ENCODE measurements around the gene TTBK2.
"Not testable (repeated sequence)": the region's sequence is repeated elsewhere in the genome, so short reads cannot be mapped to it uniquely, and the experiment has no call there.

The TTBK2 gene

DNA sequence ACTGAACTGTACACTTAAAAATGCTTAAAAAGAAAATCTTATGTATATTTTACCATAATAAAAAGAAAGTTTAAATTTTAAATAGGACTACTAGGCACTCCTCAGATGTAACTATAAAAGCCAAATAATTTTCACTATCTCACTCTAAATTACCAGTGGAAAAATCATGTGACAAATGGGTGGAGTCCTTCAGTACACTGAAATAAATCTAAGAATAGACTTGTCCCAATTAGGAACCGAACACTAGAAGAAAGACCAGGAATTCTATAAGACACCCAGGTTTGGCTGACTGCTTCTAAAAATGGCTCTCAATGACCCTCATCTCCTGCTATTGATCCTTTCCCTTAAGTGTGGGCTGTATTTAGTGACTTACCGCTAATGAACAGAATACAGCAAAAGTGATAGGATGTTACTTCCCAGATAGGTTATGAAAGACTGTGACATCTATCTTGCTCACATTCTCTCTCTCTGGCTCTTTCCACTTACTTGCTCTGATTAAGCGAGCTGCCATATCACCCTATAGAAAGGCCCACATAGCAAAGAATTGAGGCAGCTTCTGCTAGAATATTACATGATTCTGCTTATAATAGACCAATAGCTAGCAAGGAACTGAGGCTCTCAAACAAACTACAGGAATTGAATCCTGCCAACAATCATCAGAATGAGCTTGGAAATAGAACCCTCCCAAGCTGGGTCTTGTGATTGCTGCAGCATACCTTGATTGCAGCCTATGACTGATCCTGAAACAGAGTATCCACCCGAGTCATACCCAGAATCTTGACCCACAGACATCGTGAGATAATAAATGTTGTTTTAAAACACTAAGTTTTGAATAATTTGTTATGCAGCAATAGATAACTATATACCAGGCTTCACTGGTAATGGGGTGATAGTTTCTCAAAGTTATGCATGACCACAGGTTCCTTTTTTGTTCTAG lies 16.9 kb downstream of the TTBK2 start:
- DNase-seq = no peak

DNA sequence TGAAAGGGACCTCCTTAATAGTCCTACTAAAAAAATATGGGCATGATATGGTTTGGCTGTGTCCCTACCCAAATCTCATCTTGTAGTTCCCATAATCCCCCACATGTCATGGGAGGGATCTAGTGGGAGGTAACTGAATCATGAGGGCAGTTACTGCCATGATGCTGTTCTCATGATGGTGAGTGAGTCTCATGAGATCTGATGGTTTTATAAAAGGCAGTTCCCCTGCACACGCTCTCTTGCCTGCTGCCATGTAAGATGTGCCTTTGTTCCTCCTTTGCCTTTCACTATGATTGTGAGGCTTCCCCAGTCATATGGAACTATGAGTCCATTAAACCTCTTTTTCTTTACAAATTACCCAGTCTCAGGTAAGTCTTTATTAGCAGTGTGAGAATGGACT lies 26.7 kb downstream of the TTBK2 start:
- not testable (repeated sequence) for DNase-seq

DNA sequence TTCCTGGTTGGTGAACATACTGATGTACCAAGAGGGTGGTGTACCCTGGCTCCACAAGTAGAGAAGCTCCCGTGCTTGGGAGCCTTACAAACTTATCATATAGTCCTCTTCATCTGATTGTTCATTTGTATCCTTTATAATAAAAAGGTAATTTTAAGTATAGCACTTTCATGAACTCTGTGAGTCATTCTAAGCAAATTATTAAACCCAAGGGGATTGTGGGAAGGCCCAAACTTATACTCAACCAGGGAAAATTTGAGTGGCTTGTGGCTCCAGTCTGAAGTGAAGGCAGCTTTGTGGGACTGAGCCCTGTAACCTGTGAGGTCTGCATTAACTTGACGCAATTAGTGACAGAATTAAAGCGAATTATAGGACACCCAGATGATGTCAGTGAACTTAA lies 29.0 kb downstream of the TTBK2 start:
- no peak for DNase-seq

DNA sequence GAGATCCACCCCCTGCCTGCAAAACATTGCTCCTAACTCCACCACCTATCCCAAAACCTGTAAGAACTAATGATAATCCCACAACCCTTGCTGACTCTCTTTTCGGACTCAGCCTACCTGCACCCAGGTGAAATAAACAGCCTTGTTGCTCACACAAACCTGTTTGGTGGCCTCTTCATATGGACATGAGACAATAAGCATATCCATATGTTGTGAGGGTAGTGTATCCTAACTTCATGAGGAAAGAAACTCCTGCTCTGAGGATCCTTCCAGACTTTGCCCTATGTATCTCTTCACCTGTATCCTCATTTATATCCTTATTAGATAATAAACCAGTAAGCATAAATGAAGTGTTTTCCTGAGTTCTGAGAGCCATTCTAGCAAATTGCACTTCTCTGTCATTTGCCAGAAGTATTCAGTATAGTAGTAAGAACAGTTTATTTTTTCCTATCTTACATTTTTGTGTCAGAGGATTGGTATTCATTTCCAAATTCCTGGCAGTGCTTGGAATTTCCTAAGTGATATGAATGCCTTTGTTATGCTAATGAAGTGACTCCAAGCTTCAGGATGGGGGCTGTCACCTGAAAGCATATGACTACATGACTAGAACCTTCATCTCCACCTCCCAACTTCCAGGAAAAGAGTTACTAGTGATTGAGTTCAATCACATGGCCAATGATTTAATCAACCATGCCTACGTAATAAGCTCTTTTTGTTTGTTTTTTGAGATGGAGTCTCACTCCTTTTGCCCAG lies 30.2 kb downstream of the TTBK2 start:
- no peak for DNase-seq

DNA sequence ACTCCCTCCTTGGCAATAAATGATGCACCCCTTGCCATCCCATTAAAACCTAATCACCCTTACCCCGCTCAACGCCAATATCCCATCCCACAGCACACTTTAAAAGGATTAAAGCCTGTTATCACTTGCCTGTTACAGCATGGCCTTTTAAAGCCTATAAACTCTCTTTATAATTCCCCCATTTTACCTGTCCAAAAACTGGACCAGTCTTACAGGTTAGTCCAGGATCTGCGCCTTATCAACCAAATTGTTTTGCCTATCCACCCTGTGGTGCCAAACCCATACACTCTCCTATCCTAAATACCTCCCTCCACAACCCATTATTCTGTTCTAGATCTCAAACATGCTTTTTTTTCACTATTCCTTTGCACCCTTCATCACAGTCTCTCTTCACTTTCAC lies 33.2 kb downstream of the TTBK2 start:
- DNase-seq = not testable (repeated sequence)

DNA sequence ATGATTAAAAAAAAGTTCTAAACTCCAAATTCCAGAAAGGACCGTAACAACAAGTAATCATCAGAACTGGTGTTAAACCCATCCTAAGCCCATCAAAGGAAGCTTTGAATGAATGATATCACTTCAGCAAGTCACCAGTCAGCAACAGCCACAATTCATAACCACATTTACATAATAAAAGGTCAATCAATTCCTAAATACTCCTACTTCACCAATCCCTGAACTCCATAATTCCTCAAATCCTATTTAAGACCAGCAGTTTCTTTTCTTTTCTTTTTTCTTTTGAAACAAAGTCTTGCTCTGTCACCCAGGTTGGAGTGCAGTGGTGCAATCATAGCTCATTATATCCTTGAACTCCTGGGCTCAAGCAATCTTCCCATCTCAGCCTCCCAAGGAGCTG lies 40.5 kb downstream of the TTBK2 start:
- no peak for DNase-seq

DNA sequence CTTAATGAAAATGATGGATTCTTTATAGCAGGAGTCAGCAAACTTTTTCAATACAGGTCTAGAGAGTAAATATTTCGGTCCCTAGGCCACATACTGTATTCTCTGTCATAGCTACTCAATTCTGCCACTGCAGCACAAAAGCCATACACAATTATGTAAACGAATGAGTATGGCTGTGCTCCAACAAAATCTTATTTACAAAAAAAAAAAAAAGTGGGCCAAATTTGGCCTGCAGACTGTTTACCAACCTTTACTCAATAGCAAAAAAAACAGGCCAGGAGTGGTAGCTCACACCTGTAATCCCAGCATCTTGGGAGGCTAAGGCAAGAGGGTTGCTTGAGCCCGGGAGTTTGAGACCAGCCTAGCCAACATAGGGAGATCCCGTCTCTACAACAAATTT lies 41.1 kb downstream of the TTBK2 start:
- DNase-seq = no peak

DNA sequence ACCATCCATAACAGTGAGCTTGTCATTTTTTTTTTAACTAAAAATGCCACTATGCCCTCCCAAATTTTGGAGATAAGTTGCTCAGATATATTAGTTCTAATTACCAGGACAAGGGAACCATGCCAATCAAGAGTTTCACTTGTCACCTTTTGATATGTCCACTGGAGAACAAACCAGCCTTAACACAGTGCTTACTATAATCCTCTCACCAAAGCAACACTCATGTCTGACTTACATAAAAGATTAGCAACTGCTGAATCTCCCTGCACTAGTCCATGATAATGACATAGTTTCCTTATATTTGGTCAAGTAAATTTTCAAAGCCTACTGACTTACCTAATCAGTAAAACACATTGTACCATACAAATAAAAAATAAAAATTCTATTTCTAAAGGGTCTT lies 44.4 kb downstream of the TTBK2 start:
- DNase-seq = no peak

DNA sequence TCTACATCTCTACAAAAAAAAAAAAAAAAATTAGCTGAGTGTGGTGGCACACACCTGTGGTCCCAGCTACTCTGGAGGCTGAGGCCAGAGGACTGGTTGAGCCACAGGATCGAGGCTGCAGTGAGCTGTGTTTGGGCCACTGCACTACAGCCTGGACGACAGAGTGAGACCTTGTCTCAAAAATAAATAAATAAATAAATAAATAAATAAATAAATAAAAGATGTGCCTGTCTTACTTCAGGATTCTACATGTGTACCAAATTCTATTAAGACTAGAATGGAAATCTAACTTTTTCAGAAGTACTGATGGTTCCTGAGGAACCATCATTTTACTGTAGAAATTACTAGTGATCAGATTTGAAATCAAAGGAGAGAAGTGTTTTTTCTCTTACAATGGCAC lies 51.9 kb downstream of the TTBK2 start:
- no peak for DNase-seq

DNA sequence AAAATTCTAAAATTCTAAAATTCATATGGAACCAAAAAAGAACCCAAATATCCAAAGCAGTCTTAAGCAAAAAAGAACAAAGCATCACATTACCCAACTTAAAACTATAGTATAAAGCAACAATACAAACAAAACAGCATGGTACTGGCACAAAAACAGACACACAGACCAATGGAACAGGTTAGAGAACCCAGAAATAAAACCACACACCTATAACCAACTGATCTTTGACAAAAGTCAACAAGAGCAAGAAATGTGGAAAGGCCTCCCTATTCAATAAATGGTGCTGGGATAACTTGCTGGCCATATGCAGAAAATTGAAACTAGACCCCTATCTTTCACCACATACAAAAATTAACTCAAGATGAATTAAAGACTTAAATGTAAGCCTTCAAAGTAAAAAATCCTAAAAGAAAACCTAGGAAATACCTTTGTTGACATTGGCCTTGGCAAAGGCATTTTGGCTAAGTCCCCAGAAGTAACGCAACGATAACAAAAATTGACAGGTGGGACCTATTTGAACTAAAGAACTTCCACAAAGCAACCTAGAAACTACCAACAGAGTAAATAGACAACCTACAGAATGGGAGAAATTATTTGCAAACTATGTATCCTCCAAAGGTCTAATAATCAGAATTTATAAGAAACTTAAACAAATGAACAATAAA lies 56.9 kb downstream of the TTBK2 start:
- no peak for DNase-seq

DNA sequence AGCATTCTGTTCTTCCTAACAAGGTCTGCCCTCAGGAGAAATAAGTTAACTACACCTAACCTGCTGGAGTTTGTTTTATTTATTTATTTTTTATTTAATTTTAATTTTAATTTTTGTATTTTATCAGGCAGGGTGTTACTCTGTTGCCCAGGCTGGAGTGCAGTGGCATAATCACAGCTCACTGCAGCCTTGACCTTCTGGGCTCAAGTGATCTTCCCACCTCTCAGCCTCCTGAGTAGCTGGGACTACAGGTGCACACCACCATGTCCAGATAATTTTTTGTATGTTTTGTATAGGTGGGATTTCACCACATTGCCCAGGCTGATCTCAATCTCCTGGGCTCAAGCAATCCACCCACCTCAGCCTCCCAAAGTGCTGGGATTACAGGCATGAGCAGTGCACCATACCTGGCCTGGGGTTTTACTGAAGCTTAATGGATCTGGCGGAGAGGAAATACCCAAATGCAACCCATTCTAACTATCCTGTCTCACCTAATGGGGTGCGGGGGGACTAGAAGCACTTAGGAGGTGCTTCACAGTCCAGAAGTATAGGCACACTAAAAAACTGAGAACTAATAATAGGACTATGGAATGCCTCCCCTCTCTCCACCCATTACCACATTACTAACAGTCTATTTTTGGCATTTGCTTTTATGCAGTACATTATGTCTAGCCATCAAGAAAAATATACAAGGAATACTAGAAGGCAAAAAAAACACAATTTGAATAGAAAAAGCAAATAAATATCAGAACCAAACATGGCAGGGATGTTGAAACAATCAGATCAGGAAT lies 61.4 kb downstream of the TTBK2 start:
- no peak for DNase-seq

DNA sequence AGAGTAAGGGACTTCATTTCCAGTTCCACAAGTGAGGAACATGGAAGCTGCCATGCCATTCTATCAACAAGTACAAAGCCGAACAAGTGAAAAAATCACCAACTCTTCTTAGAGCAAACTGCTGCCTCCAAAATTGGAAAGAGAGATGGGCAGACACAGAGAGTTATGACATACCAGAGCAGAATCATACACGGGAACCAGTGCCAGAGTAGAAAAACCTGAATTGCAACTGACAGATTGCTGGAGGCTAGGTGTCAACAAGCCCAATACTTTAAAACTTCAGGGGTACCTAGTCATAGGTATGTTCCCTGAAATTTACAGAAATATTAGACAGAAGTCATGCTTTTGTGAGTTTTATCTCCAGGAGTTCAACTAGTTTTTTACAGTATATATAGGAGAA lies 62.0 kb downstream of the TTBK2 start:
- DNase-seq = no peak

DNA sequence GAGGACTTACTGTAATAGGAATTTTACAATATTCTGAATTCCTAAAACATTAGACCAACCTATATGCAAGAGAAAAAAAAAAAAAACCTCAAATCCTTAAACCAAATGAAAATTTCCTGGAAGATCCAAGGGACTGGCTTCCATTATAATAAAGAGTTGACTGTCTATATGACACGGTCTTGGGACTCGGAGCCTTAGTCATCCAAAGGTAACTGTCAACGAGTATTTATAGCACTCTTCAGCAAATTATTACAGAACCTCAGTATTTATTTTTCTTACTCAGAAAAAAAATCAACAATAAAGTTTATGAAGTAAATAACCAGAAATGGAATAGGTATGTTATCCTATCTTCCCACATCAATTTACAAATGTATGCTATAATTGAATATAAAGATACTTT lies 66.0 kb downstream of the TTBK2 start:
- no peak for DNase-seq

DNA sequence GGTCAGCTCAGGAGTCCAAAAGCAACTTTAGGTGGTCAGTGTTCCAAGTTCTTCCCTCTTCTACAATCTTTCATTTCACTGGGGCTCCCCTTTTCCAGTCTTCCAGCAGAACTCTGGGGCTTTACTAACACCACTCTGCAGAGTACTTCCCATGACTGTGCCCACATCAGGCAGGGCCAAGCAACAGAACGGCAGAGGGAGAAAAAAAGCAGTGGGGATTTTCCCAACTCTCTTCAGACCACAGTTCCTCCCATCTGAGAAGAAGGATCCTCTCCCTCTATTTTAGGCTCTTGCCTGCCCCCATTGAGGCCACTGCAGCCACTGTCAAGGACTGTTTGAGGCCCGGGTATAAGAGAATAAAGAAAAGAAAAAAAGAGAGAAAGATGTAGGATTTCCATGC lies 70.7 kb downstream of the TTBK2 start:
- DNase-seq = no peak

DNA sequence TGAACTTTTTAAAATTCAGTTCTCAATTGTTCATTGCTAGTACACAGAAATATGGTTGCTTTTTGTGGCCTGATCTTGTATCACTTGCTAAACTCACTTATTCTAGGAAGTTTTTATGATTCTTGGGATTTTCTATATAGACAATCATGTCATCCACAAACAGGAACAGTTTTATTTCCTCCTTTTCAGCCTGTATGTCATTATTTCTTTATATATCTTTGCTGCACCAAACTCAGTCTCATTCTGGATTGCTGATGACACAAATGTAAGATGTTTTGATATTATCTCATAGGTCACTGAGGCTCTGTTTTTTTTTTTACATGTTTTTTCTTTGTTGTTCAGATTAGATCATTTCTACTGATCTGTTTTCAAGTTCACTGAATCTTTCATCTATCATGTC lies 71.7 kb downstream of the TTBK2 start:
- no peak for DNase-seq

DNA sequence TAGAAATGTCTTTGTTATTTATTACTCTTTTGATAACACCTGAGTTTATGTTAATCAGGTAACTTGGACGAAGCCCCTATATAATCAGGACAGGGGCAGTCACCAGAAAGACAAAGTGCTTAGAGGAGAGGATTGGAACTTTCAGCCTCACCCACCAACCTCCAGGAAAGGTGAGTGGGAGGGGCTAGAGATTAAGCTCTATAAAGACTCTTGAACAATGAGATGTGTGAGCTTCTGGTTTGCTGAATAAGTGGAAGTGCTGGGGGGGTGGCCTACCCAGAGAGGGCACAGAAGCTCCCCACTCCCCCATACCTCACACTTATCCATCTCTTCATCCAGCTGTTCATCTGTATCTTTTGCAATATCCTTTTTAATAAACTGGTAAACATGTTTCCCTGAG lies 73.9 kb downstream of the TTBK2 start:
- DNase-seq = no peak

DNA sequence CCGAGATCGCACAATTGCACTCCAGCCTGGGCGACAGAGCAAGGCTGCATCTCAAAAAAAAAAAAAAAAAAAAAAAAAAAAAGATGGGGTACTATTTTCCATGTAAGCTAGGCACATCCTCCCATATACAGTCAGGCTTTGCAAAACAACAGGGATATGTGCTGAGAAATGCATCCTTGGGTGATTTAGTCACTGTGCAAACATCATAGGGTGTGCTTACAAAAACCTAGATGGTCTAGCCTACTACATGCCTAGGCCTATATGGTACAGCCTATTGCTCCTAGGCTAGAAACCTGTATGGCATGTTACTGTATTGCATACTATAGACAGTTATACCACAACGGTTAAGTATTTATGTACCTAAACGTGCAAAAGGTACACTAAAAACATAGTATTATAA lies 75.0 kb downstream of the TTBK2 start:
- no peak for DNase-seq

DNA sequence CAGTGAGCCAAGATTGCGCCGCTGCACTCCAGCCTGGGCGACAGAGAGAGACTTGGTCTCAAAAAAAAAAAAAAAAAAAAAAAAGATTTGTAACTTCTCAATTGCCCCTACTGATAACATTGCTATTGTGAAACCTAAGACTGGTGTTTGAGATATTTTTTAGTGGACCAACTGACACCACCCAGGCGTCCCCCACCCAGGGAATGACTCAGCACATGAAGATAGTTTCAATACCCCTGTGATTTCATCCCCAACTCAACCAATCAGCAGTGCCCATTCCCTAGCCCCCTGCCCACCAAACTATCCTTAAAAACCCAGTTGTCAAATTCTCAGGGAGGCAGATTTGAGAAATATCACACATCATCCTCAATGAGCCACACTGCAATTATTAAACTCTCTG lies 76.9 kb downstream of the TTBK2 start:
- DNase-seq = no peak

DNA sequence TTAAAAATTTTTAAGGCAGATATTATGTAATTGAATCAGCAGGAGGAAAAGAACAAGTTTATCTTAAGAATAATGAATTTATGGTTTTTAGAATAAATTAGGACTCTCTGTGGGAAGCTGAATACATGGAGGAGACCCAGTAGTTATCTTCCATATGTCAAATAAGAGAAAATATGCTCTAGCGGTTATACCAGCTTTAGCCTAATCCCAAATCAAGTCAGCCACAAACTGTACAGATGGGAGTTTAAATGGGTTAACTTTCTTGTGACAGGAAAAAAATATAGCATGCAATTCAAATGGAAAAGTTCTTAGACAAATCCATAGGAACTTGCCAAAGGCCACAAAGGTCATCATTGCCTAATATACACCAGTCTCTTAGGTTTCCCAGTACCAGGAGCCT lies 84.3 kb downstream of the TTBK2 start:
- DNase-seq = no peak

DNA sequence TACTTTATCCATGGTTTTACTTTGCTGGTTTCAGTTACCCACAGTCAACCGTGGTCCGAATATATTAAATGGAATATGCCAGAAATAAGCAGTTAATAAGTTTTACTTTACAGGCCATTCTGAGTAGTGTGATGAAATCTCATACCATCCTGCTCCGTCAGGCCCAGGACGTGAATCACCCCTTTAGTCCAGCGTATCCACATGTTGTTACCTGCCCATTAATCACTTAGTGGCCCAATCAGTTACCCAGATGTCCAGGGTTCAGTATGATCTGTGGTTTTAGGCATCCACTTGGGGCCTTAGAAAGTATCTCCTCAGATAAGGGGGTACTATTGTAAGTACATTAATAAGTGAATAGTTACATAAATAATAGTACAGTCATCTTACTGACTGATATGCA lies 88.0 kb downstream of the TTBK2 start:
- DNase-seq = no peak

DNA sequence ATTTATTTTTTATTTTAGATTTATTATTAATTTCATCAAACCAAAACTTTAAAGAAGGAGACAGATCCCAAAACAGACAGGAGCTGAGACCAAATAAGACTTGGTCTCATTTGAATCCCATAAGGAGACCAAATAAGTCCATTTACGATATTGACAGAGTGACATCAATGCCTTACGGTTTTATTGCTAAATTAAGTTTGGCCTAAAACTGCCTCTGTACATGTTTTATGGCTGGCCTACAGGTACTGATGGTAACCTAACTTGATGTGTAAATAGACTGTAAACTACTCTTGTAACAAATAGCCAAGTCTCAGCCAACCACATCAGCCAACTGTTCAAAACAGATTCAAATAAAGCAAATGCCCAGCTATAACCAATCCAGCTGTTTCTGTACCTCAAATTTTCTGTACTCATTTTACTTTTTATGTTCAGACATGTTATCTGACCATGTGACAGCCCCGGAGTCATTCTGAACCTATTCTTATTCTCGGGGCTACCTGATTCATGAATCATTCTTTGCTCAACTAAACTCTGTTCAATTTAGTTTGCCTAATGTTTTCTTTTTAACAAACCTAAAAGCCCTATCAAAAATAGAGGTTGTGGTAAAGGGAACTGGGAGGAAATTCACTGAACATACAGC lies 94.2 kb downstream of the TTBK2 start:
- no peak for DNase-seq

DNA sequence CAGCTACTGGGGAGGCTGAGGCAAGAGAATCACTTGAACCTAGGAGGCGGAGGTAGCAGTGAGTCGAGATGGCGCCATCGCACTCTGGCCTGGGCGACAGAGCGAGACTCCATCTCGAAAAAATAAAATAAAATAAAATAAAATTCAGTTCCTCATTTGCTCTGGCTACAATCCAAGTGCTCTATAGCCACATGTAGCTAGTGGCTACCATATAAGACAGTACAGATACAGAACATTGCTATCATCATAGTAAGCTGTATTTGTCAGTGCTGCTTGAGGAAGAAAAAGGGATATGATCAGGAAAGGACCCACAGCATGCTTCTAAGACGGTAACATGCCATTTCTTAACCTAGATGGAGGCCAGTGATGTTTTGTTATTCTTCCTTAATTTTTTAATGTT lies 95.0 kb downstream of the TTBK2 start:
- DNase-seq = no peak

DNA sequence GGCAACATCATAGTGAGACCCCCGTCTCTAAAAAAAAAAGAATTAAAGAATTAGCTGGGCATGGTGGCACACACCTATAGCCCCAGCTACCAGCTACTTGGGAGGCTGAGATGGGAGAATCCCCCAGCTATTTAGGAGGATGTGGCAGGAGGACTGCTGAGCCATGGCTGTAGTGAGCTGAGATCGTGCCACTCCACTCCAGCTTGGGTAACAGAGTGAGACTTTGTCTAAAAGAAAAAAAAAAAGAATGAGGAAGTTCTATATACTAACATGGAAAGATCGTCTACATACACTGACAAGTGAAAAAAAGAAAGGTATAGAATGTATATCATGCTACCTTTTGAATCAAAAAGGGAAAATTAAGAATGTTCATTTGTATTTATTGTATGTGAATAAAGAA lies 99.8 kb downstream of the TTBK2 start:
- no peak for DNase-seq

All from SHP77 treated with DMSO at 0.1 percent for 48 hours (cell line).